ENCODE data around the gene TRIO. TPM values are rescaled to one million over a fixed set of nuclear protein-coding genes. Genes with fewer than 3 reads are reported as not detected.
A peak's percentile ranks its signal among the peaks of the same experiment; 100 is the strongest.

Gene TRIO
- total RNA-seq, 4 donors from 2014 or later, result 290 to 370 (median 346) TPM

GRCh38 chr5:14503681-14504331 is 360.7 kb downstream of the TRIO start:
- H3K36me3 ChIP-seq, result peaks cover 0 to 99% (median 17%) of the 10 kb centered on the region in 3 donors
- H3K4me1 ChIP-seq, result no peaks in the 10 kb centered on the region
- TF ChIP-seq EP300 (IDR thresholded peaks at IDR 0.05) (no peak), POLR2A (IDR thresholded peaks at IDR 0.05) (no peak)
- TF ChIP-seq, protein P1, sequence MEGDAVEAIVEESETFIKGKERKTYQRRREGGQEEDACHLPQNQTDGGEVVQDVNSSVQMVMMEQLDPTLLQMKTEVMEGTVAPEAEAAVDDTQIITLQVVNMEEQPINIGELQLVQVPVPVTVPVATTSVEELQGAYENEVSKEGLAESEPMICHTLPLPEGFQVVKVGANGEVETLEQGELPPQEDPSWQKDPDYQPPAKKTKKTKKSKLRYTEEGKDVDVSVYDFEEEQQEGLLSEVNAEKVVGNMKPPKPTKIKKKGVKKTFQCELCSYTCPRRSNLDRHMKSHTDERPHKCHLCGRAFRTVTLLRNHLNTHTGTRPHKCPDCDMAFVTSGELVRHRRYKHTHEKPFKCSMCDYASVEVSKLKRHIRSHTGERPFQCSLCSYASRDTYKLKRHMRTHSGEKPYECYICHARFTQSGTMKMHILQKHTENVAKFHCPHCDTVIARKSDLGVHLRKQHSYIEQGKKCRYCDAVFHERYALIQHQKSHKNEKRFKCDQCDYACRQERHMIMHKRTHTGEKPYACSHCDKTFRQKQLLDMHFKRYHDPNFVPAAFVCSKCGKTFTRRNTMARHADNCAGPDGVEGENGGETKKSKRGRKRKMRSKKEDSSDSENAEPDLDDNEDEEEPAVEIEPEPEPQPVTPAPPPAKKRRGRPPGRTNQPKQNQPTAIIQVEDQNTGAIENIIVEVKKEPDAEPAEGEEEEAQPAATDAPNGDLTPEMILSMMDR (IDR thresholded peaks at IDR 0.05), result no peak
- no peaks in the 10 kb centered on the region for H3K9me3 ChIP-seq
- H3K27me3 ChIP-seq, result no peaks in the 10 kb centered on the region
- WGBS, 2 donors, result 84% methylated on average over 25 to 27 of the region's 27 CpGs
- DNase-seq (ENCODE audit: low spot score in 2 of 2), result no peak
- peak overlapping the region in 1 of 4 donors; percentile 45 for H3K27ac ChIP-seq
- no peak overlapping the region for H3K4me3 ChIP-seq

- Histone ChIP-seq H3K27ac (no peak overlapping the region), H3K4me1 (no peaks in the 10 kb centered on the region), H3K27me3 (no peaks in the 10 kb centered on the region), H3K4me3 (no peak overlapping the region), H3K9me3 (no peaks in the 10 kb centered on the region), H3K36me3 (peaks cover 0 to 98% (median 13%) of the 10 kb centered on the region in 3 donors)
- 90 to 91% methylated on average over 8 of the region's 8 CpGs for WGBS, 2 donors
- TF ChIP-seq, protein P1 (IDR thresholded peaks at IDR 0.05), result no peak
- TF ChIP-seq EP300 (IDR thresholded peaks at IDR 0.05) (no peak), POLR2A (IDR thresholded peaks at IDR 0.05) (no peak)
- no peak for DNase-seq (ENCODE audit: low spot score in 2 of 2)
Observed at GRCh38 chr5:14504332-14504727, 361.2 kb downstream of the TRIO start.

DNA sequence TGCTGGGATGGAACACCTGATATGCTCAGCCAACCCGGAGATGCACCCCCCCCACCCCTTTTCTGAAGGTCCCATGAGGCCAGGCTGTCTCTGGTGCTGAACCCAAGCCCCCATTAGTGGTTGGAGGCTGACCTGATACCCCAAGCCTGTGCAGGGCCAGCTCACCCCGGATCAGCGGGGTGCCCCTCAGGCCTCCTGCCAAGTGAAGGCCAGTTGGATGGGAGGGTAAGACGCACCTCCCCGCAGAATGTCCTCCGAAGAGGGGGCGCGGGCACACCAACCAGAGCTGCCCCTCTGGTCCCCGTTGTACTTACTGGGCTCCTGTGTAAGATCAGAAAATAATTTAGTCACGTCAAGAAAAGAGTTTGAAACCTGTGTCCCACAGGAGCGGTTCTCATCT is 361.7 kb downstream of the TRIO start:
- H3K4me1 ChIP-seq, result no peaks in the 10 kb centered on the region
- H3K36me3 ChIP-seq, result peaks cover 0 to 94% (median 13%) of the 10 kb centered on the region in 3 donors
- H3K9me3 ChIP-seq, result no peaks in the 10 kb centered on the region
- TF ChIP-seq EP300 (IDR thresholded peaks at IDR 0.05), result no peak
- TF ChIP-seq POLR2A (IDR thresholded peaks at IDR 0.05), result no peak
- TF ChIP-seq, protein P1 (IDR thresholded peaks at IDR 0.05), result no peak
- H3K4me3 ChIP-seq, result no peak overlapping the region
- no peak for DNase-seq (ENCODE audit: low spot score in 2 of 2)
- no peak overlapping the region for H3K27ac ChIP-seq
- H3K27me3 ChIP-seq, result no peaks in the 10 kb centered on the region
- whole genome bisulfite sequencing, 2 donors, result 89 to 95% methylated on average over 10 to 11 of the region's 11 CpGs

- H3K4me1 ChIP-seq, result no peaks in the 10 kb centered on the region
- no peak overlapping the region for H3K4me3 ChIP-seq
- H3K36me3 ChIP-seq, result peaks cover 0 to 91% (median 13%) of the 10 kb centered on the region in 3 donors
- no peaks in the 10 kb centered on the region for H3K9me3 ChIP-seq
- 77 to 80% methylated on average over 22 of the region's 23 CpGs for WGBS, 2 donors
- H3K27ac ChIP-seq, result peak overlapping the region in 2 of 4 donors; percentile 7 to 42
- TF ChIP-seq POLR2A (IDR thresholded peaks at IDR 0.05), result no peak
- TF ChIP-seq EP300 (IDR thresholded peaks at IDR 0.05), result no peak
- TF ChIP-seq, protein P1 (IDR thresholded peaks at IDR 0.05), result no peak
- no peak for DNase-seq (ENCODE audit: low spot score in 2 of 2)
- H3K27me3 ChIP-seq, result no peaks in the 10 kb centered on the region
Observed at GRCh38 chr5:14505310-14506139, 362.4 kb downstream of the TRIO start.

DNA sequence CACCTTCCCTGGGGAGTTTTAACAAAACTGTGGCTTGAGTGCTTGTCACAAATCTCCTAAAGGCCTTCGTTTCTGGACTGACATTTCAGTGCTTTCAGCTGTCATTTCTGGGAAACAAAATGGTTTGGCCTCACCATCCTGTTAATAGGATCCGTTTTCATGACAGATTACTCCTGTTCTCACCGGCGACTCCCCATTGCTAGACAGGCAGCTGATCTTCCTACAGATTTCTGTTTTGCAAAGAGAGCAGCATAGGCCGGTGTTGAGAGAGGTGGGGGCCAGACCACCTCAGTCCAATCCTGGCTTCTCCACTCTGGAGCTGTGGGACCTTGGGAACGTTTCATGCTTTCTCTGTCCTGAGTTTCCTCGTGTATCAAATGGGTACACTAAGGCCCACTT is 363.0 kb downstream of the TRIO start:
- Histone ChIP-seq H3K9me3 (no peaks in the 10 kb centered on the region), H3K27ac (peak overlapping the region in 1 of 4 donors; percentile 42), H3K27me3 (no peaks in the 10 kb centered on the region), H3K4me1 (no peaks in the 10 kb centered on the region), H3K4me3 (no peak overlapping the region), H3K36me3 (peaks cover 0 to 90% (median 13%) of the 10 kb centered on the region in 3 donors)
- no peak for DNase-seq (ENCODE audit: low spot score in 2 of 2)
- TF ChIP-seq EP300 (IDR thresholded peaks at IDR 0.05) (no peak), POLR2A (IDR thresholded peaks at IDR 0.05) (no peak)
- TF ChIP-seq, protein P1 (IDR thresholded peaks at IDR 0.05), result no peak
- 81% methylated on average over 7 of the region's 7 CpGs for WGBS, 2 donors
